T-helper 17 cell (primary cell): ENCODE data around the gene USP7. TPM values are rescaled to one million over a fixed set of nuclear protein-coding genes. Genes with fewer than 3 reads are reported as not detected.
"Not testable (repeated sequence)": the region's sequence is repeated elsewhere in the genome, so short reads cannot be mapped to it uniquely, and the experiment has no call there.

Experiments used
- ATAC-seq: fragments of 150-1000 bp; cut with Tn5 transposase; 2 replicates; pipeline ENCODE4 v1.10.0; 2021; ENCODE audit warnings: mild to moderate bottlenecking, moderate library complexity
- DNase-seq, 3 donors: peaks; one replicate each; pipeline versions ENCODE4 v3.0.0 to v3.0.0-alpha.2; 2020 to 2021
- H3K9me3 ChIP-seq: one replicate; pipeline ENCODE4 v1.7.0; 2013; ENCODE audit warnings: low read length, mild to moderate bottlenecking; ENCODE audit not compliant: control insufficient read depth, poor library complexity, severe bottlenecking
- H3K27ac Mint-ChIP-seq: one replicate; pipeline ENCODE4 v1.8.0; 2022; ENCODE audit warnings: mild to moderate bottlenecking, moderate library complexity, mixed read lengths
- H3K27me3 Mint-ChIP-seq: one replicate; pipeline ENCODE4 v1.8.0; 2022; ENCODE audit warnings: mixed read lengths
- H3K36me3 Mint-ChIP-seq: one replicate; pipeline ENCODE4 v1.8.0; 2022; ENCODE audit warnings: low read depth, mixed read lengths
- H3K4me1 Mint-ChIP-seq: one replicate; pipeline ENCODE4 v1.8.0; 2022; ENCODE audit warnings: mild to moderate bottlenecking, mixed read lengths
- H3K4me3 Mint-ChIP-seq: one replicate; pipeline ENCODE4 v1.8.0; 2022; ENCODE audit warnings: mild to moderate bottlenecking, moderate library complexity, mixed read lengths
- total RNA-seq, 4 donors: library from RNA in 2 of 4; stranded (reverse) in 2 of 4; gene quantifications; one replicate each; pipeline ENCODE4 v1.2.3 and lab custom pipeline; 2022 to 2026

Gene USP7
- total RNA-seq, 2 donors from 2014 or later: 259 to 282 TPM

DNA sequence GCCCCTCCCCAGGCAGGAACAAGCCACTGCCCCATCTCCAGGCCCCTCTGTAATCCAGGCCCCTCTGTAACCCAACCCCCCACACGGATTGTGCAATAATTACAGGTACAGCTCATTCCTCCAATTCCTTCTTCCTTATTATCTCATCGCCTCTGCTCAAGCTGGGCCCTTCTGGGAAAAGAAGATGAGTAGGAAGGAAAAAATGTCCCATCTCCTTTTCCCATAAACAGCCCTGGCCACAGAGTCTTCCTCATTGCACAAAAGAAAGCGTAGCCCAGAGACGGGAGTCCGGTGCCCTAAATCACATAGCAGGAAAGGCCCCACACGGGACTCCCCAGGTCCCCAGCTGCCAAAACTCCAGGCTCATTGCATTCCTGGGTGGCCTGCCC, 85.2 kb downstream of the USP7 start:
- no peaks in the 10 kb centered on the region for H3K9me3 ChIP-seq
- Mint-ChIP-seq H3K27ac (no peak overlapping the region), H3K27me3 (no peaks in the 10 kb centered on the region), H3K4me3 (no peak overlapping the region), H3K36me3 (no peaks in the 10 kb centered on the region), H3K4me1 (peaks cover 9% of the 10 kb centered on the region)
- ATAC-seq (no peak), DNase-seq (no peak)

DNA sequence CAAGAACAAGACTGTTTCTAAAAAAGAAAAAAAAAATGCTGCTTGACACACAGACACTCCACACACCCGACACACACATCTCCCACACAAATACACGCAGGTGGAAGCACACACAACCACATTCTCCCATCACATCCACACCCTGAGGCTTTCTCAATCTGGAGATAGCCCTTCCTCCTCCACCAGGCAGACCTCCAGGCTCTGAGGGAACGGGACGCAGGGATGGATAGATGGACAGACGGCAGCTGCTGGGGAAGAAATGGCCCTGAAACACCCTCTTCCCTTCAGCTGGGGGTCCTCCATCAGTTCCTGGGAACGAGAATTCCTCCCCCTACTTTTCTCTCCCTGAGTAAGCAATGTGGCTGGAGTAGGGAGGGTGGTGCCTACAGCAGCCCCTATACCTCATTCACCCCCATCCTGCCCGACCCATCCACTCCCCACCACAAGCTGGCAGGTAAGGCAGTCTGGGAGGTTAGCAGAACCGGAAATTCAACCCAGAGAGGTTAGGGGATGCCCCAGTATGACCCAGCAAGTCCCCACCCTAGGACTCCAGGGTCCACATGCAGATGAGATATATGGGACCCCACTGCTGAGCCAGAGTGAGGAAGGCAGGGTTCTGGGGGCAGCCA, 85.7 kb downstream of the USP7 start:
- H3K9me3 ChIP-seq: no peaks in the 10 kb centered on the region
- H3K27me3 Mint-ChIP-seq: no peaks in the 10 kb centered on the region
- DNase-seq (no peak), ATAC-seq (peak; percentile 67)
- no peak overlapping the region for H3K27ac Mint-ChIP-seq
- H3K36me3 Mint-ChIP-seq: no peaks in the 10 kb centered on the region
- peak overlapping the region; percentile 47 for H3K4me3 Mint-ChIP-seq
- H3K4me1 Mint-ChIP-seq: peaks cover 9% of the 10 kb centered on the region

DNA sequence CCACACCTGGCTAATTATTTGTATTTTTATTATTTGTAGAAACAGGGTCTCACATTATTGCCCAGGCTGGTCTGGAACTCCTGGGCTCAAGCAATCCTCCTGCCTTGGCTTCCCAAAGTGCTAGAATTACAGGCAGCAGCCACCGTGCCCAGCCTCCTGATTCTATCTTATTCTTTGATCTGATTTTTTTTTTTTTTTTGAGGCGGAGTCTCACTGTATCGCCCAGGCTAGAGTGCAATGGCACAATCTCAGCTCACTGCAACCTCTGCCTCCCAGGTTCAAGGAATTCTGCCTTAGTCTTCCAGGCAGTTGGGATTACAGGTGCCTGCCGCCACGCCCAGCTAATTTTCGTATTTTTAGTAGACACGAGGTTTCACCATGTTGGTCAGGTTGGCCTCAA, 88.4 kb downstream of the USP7 start:
- not testable (repeated sequence) for H3K9me3 ChIP-seq, H3K27ac Mint-ChIP-seq, H3K36me3 Mint-ChIP-seq, H3K4me3 Mint-ChIP-seq, DNase-seq, ATAC-seq, H3K27me3 Mint-ChIP-seq
- H3K4me1 Mint-ChIP-seq: peaks cover 13% of the 10 kb centered on the region

DNA sequence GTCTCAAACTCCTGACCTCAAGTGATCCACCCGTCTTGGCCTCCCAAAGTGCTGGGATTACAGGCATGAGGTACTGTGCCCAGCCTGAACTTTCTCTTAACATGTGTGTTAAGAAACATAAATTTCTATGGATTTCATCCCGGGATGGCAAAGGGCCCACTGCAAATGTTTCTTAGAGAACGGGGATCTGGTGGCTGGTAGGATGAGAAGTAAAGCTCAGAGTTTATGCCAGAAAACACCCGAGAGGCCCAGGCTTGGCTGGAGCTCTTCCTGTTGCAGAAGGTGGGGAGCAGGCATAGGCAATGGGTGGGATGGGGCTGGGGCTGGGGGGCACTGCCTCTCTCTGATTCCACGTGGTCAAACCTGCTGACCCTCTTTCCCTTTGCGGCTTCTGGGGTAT, 89.3 kb downstream of the USP7 start:
- H3K4me3 Mint-ChIP-seq: no peak overlapping the region
- peaks cover 11% of the 10 kb centered on the region for H3K4me1 Mint-ChIP-seq
- no peaks in the 10 kb centered on the region for H3K9me3 ChIP-seq
- H3K27ac Mint-ChIP-seq: no peak overlapping the region
- DNase-seq (no peak), ATAC-seq (no peak)
- H3K27me3 Mint-ChIP-seq: no peaks in the 10 kb centered on the region
- H3K36me3 Mint-ChIP-seq: no peaks in the 10 kb centered on the region

DNA sequence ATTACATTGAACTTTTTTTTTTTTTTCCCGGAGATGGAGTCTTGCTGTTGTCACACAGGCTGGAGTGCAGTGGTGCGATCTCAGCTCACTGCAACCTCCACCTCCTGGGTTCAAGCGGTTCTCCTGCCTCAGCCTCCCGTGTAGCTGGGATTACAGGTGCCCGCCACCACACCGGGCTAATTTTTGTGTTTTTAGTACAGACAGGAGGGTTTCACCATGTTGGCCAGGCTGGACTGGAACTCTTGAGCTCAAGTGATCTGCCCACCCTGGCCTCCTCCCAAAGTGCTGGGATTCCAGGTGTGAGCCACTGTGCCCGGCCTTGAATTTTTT, 89.9 kb downstream of the USP7 start:
- H3K4me1 Mint-ChIP-seq: peaks cover 15% of the 10 kb centered on the region
- H3K27me3 Mint-ChIP-seq: not testable (repeated sequence)

DNA sequence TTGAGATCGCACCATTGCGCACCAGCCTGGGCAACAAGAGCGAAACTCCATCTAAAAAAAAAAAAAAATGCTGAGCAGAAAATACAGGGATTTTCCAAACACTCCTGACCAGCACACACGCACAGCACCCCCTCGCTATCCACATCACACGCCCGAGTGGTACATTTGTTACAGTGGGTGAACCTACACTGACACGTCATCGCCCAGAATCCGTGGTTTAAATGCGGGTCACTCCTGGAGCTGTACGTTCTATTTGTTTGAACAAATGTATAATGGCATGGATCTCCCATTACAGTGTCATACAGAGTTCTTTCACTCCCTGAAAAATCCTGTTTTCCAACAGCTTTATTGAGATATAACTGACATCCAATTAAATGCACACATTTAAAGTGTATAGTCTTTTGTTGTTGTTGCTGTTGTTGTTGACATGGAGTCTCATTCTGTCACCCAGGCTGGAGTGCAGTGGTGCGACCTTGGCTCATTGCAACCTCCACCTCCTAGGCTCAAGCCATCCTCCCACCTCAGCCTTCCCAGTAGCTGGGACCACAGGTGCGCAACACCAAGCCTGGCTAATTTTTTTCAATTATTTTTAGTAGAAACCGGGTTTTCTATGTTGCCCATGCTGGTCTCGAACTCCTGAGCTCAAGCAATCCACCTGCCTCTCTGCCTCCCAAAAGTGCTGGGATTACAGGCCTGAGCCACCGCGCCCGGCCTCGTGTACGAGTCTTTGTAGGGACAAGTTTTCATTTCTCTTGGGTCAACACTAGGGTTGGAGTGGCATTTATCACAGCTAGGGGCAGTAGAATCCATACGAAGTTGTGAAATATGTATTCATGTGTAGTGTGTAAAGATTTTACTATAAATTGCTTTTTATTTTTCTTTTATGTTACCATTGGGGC, 90.5 kb downstream of the USP7 start:
- peak overlapping the region; percentile 21 for H3K27ac Mint-ChIP-seq
- H3K4me1 Mint-ChIP-seq: peaks cover 15% of the 10 kb centered on the region
- no peaks in the 10 kb centered on the region for H3K36me3 Mint-ChIP-seq
- H3K4me3 Mint-ChIP-seq: no peak overlapping the region
- no peaks in the 10 kb centered on the region for H3K9me3 ChIP-seq
- DNase-seq: no peak
- H3K27me3 Mint-ChIP-seq: no peaks in the 10 kb centered on the region
- ATAC-seq: no peak

More for the DNA sequence above, 89.9 kb downstream of the USP7 start:
- not testable (repeated sequence) for H3K9me3 ChIP-seq, H3K36me3 Mint-ChIP-seq, DNase-seq, H3K4me3 Mint-ChIP-seq, ATAC-seq
- peak overlapping the region; percentile 21 for H3K27ac Mint-ChIP-seq

DNA sequence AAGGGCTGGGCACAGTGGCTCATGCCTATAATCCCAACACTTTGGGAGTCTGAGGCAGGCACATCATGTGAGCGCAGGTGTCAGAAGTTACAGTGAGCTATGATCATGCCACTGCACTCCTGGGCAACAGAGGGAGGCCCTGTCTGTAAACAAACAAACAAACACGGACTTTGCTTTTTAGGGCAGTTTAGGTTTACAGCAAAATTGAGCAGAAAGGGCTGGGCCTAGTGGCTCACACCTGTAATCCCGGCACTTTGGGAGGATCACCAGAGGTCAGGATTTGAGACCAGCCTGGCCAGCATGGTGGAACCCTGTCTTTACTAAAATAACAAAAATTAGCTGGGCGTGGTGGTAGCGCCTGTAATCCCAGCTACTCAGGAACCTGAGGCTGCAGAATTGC, 91.6 kb downstream of the USP7 start:
- H3K27ac Mint-ChIP-seq: no peak overlapping the region
- H3K27me3 Mint-ChIP-seq: no peaks in the 10 kb centered on the region
- DNase-seq (no peak), ATAC-seq (no peak)
- H3K4me3 Mint-ChIP-seq: no peak overlapping the region
- no peaks in the 10 kb centered on the region for H3K9me3 ChIP-seq
- peaks cover 4% of the 10 kb centered on the region for H3K36me3 Mint-ChIP-seq
- H3K4me1 Mint-ChIP-seq: peaks cover 24% of the 10 kb centered on the region

DNA sequence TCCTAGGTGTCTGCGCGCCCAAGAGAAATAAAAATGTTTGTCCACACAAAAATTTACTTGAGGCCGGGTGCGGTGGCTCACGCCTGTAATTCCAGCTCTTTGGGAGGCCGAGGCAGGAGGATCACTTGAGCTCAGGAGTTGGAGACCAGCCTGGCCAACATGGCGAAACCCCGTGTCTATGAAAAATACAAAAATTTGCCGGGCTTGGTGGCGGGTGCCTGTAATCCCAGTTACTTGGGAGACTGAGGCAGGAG, 93.8 kb downstream of the USP7 start:
- not testable (repeated sequence) for H3K27ac Mint-ChIP-seq, H3K36me3 Mint-ChIP-seq, ATAC-seq, H3K4me3 Mint-ChIP-seq, H3K9me3 ChIP-seq, DNase-seq, H3K27me3 Mint-ChIP-seq
- H3K4me1 Mint-ChIP-seq: peaks cover 29% of the 10 kb centered on the region

DNA sequence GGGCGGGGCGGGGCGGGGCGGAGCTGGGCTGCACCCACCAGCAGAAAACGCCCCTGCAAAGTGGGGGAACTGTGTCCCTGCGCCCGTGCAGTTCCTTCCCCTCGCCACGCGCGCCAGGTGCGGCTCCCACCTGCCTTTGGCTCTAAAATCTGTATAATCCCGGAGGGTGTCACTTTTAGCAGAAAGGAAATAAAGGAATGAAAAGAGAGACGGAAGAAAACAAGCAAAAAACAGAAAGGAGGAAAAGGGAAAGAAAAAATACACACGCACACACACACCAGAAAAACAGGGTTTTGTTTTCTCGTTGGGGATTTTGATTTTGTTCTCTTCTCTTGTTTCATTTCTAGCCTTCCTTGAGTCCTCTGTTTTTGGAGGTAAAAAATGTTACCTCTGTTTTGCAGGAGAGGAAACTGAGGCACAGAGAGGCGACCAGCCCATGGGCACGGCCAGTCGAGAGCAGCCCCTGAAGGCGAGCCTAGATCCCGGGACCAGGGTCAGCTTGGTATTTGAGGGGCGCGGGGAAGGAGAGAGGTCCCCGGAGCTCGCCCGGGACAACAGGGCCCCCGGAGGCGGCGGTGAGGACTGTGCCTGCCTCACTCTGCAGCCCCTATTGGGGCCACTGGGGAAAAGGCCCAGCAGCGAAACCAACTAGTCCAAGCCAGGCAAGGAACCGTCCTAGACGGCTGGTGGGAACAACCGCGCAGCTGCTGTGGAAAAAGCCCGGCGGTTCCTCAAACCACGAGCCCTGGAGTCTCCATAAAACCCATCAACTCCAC, 94.3 kb downstream of the USP7 start:
- H3K9me3 ChIP-seq: no peaks in the 10 kb centered on the region
- H3K36me3 Mint-ChIP-seq: peaks cover 4% of the 10 kb centered on the region
- DNase-seq (no peak), ATAC-seq (no peak)
- peaks cover 27% of the 10 kb centered on the region for H3K4me1 Mint-ChIP-seq
- H3K27ac Mint-ChIP-seq: no peak overlapping the region
- no peaks in the 10 kb centered on the region for H3K27me3 Mint-ChIP-seq
- H3K4me3 Mint-ChIP-seq: peak overlapping the region; percentile 97

DNA sequence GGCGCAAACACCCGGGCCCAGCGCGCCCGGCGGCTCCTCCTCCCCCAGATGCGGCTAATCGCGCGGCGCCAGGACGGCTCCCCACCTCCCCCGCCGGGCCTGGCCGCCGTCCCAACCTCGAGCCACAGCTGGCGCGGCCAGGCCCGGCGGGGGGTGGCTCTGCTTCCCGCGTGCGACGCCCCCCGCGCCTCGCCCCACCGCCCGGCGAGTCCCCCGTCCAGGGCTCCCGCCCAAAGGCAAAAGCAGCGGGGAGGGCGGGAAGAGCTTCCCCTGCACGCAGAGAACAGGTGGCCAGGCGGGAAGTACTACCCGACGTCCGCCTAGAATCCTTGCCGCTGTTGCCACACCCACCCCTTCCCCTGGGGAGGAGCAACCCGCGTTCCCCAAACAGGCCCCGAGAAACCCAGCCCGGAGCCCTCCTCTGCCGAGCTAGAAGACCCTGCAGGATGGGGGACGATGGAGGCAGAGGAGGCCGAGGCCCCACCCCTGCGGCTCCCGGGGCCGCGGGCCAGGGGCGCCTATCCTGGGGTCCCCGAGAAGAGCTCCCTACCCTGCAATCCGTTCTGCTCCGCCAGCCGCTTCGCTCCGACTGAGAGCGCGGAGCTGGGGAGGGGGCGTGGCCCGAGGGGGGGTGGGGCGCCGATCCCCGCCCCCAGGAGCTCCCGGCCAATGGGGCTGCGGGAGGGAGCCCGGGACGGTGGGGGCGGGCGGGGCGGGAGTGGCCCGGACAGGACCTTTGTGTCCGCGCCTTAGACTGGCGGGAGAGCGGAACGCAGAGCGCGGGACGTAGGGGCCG, 95.1 kb downstream of the USP7 start, which contains the start of gene CARHSP1:
CARHSP1 (minus strand) TSS at position 591 of the 796 bp plus-strand sequence. CDS start 9,678 bp downstream, outside the sequence.
- peak; percentile 83 for ATAC-seq
- H3K4me1 Mint-ChIP-seq: peaks cover 30% of the 10 kb centered on the region
- H3K36me3 Mint-ChIP-seq: peaks cover 4% of the 10 kb centered on the region
- H3K27ac Mint-ChIP-seq: peak within 1 kb of the TSS; percentile 88
- peak; percentile 65 to 86 (median 77) for DNase-seq
- H3K9me3 ChIP-seq: no peaks in the 10 kb centered on the region
- H3K4me3 Mint-ChIP-seq: peak within 1 kb of the TSS; percentile 97
- no peaks in the 10 kb centered on the region for H3K27me3 Mint-ChIP-seq

DNA sequence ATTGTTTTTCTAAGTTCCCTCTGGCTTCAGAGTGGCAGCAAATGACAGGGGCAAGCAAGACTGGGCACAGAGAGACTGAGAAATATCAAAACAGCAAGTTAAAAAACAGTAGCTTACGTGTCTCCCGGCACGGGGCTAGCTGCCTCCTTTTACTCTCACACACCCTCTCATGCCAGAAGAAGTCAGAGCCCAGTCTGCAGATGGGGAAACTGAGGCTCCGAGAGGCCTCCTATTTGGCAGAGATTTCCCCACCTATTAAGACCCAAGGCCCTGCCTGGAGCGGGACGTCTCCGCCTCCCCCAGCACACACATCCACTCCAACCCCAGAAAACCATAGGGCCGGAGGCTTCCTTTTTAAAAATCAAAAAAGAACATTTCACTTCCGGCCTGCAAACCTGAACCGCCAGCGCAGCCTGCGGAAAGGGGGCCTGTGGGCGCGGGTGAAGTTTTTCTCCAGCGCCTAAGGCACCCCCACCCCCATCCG, 95.7 kb downstream of the USP7 start:
- peaks cover 30% of the 10 kb centered on the region for H3K4me1 Mint-ChIP-seq

DNA sequence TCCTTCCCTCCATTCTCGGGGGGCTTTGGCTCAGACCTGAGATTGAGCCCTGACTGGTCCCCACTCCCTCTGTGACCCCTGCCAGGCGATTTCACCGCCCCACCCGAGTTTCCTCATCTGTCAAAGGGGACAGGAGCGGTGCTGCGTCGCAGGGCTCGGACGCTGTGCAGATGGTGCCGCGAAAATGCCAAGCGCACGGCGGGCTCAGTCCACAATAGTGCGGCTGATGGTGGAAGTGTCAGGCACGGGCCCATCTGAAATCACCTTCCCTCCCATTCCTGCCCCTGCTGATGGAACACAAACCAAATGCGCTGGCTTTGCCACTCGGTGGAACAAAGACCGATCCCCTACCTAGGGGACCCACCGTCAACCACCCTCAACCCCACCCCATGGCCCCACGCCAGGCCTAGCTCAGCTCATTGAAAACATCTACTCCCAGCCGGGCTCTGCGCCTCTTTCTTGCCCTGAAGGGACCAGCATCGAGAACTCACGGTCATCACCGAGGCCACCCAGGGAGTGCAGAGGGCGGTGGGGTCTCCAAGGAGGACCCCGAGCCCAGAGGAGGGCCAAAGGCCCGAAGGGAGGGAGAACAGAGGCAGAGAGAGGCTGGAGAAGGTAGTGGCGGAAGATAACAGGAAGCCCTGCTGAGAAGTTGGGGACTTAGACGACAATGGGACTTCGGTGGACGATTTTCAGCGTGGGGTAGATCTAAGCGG, 96.3 kb downstream of the USP7 start:
- H3K9me3 ChIP-seq: no peaks in the 10 kb centered on the region
- H3K27ac Mint-ChIP-seq: peak overlapping the region; percentile 88
- H3K4me3 Mint-ChIP-seq: peak overlapping the region; percentile 97
- peaks cover 30% of the 10 kb centered on the region for H3K4me1 Mint-ChIP-seq
- H3K36me3 Mint-ChIP-seq: peaks cover 4% of the 10 kb centered on the region
- ATAC-seq (peak; percentile 9), DNase-seq (no peak)
- H3K27me3 Mint-ChIP-seq: no peaks in the 10 kb centered on the region

More for the DNA sequence above, 95.7 kb downstream of the USP7 start:
- H3K27ac Mint-ChIP-seq: peak overlapping the region; percentile 88
- peak overlapping the region; percentile 97 for H3K4me3 Mint-ChIP-seq
- no peak for ATAC-seq
- H3K36me3 Mint-ChIP-seq: peaks cover 4% of the 10 kb centered on the region
- H3K9me3 ChIP-seq: no peaks in the 10 kb centered on the region
- no peak for DNase-seq
- no peaks in the 10 kb centered on the region for H3K27me3 Mint-ChIP-seq
